ENCODE results near the gene MOSPD3.

GRCh38 chr7:100565133-100565571, 47.2 kb upstream of the MOSPD3 start:
- no peak for TF ChIP-seq CTCF (IDR thresholded peaks at IDR 0.05; ENCODE audit: poor library complexity)
- no peak for TF ChIP-seq EZH2phosphoT487 (IDR thresholded peaks at IDR 0.05; ENCODE audit: low read depth, severe bottlenecking, unreplicated experiment)
